Urothelium cell line (cell line): ENCODE results near the gene ANGPT4.
A peak's percentile ranks its signal among the peaks of the same experiment; 100 is the strongest.

Experiments used
- DNase-seq: peaks from one replicate; pipeline ENCODE4 v3.0.0; 2011; ENCODE audit warnings: low spot score, mixed read lengths
- FAIRE-seq: peaks from 2 replicates; lab custom pipeline; 2011; peaks lifted over from hg19 to GRCh38; lab: Jason Lieb, UNC

ANGPT4 gene

GRCh38 chr20:848193-848592 is 67.9 kb downstream of the ANGPT4 start:
- DNase-seq: no peak

GRCh38 chr20:846894-847278 is 69.2 kb downstream of the ANGPT4 start:
- FAIRE-seq: no peak
- DNase-seq: no peak

More at GRCh38 chr20:848193-848592, 67.9 kb downstream of the ANGPT4 start:
- FAIRE-seq: no peak

- DNase-seq (no peak), FAIRE-seq (no peak)
Observed at GRCh38 chr20:845941-846893, 69.9 kb downstream of the ANGPT4 start.

GRCh38 chr20:845226-845868 is 70.8 kb downstream of the ANGPT4 start:
- DNase-seq: no peak
- no peak for FAIRE-seq

GRCh38 chr20:844473-845225 is 71.5 kb downstream of the ANGPT4 start:
- FAIRE-seq: no peak

GRCh38 chr20:843912-844311 is 72.2 kb downstream of the ANGPT4 start:
- DNase-seq (no peak), FAIRE-seq (no peak)

More at GRCh38 chr20:844473-845225, 71.5 kb downstream of the ANGPT4 start:
- DNase-seq: peak; percentile 62

- DNase-seq (no peak), FAIRE-seq (no peak)
Observed at GRCh38 chr20:842547-842940, 73.6 kb downstream of the ANGPT4 start.

- FAIRE-seq: no peak
- DNase-seq: no peak
Observed at GRCh38 chr20:841568-842546, 74.3 kb downstream of the ANGPT4 start.

GRCh38 chr20:840858-841567 is 75.1 kb downstream of the ANGPT4 start:
- no peak for FAIRE-seq

GRCh38 chr20:840503-840857 is 75.7 kb downstream of the ANGPT4 start:
- no peak for DNase-seq
- FAIRE-seq: no peak

More at GRCh38 chr20:840858-841567, 75.1 kb downstream of the ANGPT4 start:
- DNase-seq: no peak

GRCh38 chr20:839626-840025 is 76.5 kb downstream of the ANGPT4 start:
- FAIRE-seq (no peak), DNase-seq (no peak)

- DNase-seq: no peak
- FAIRE-seq: no peak
Observed at GRCh38 chr20:839015-839414, 77.1 kb downstream of the ANGPT4 start.

- FAIRE-seq: no peak
- no peak for DNase-seq
Observed at GRCh38 chr20:836190-836589, 79.9 kb downstream of the ANGPT4 start.

GRCh38 chr20:835608-836045 is 80.5 kb downstream of the ANGPT4 start:
- FAIRE-seq (no peak), DNase-seq (no peak)

GRCh38 chr20:834151-834746 is 81.9 kb downstream of the ANGPT4 start:
- DNase-seq (no peak), FAIRE-seq (no peak)

GRCh38 chr20:833450-834150 is 82.5 kb downstream of the ANGPT4 start, which contains the start of gene FAM110A:
FAM110A (plus strand) TSS chr20:833715; CDS start chr20:844805, 11,090 bp downstream.
- DNase-seq: peak; percentile 96
- FAIRE-seq: no peak

GRCh38 chr20:833121-833449 is 83.0 kb downstream of the ANGPT4 start:
- DNase-seq: no peak
- no peak for FAIRE-seq

GRCh38 chr20:831956-832355 is 84.2 kb downstream of the ANGPT4 start:
- no peak for DNase-seq
- no peak for FAIRE-seq
